Fibroblast of villous mesenchyme (primary cell): ENCODE measurements around the gene LEKR1. TPM values are rescaled to one million over a fixed set of nuclear protein-coding genes. Genes with fewer than 3 reads are reported as not detected.
A peak's percentile ranks its signal among the peaks of the same experiment; 100 is the strongest.
"Not testable (repeated sequence)": the region's sequence is repeated elsewhere in the genome, so short reads cannot be mapped to it uniquely, and the experiment has no call there.

Experiments
- DNase-seq: peaks from one replicate; pipeline ENCODE4 v3.0.0-alpha.2; 2010; ENCODE audit warnings: low read depth
- H3K4me3 ChIP-seq: 2 replicates; pipeline ENCODE4 v1.5.1; 2011; ENCODE audit warnings: low read depth, mild to moderate bottlenecking, low read length
- total RNA-seq: library from RNA; depleted of rRNA; stranded (reverse); fragments of >200 nt; gene quantifications from 2 replicates; pipeline ENCODE4 v1.2.3, GENCODE V29; 2012
- TF ChIP-seq, protein P1 (sequence below): IDR thresholded peaks from 2 replicates; pipeline ENCODE4 v1.5.1; 2012; ENCODE audit warnings: low read depth, mild to moderate bottlenecking, low read length; ENCODE audit not compliant: insufficient read depth

Gene LEKR1
- total RNA-seq, 1 donor, result 0.86 TPM

DNA sequence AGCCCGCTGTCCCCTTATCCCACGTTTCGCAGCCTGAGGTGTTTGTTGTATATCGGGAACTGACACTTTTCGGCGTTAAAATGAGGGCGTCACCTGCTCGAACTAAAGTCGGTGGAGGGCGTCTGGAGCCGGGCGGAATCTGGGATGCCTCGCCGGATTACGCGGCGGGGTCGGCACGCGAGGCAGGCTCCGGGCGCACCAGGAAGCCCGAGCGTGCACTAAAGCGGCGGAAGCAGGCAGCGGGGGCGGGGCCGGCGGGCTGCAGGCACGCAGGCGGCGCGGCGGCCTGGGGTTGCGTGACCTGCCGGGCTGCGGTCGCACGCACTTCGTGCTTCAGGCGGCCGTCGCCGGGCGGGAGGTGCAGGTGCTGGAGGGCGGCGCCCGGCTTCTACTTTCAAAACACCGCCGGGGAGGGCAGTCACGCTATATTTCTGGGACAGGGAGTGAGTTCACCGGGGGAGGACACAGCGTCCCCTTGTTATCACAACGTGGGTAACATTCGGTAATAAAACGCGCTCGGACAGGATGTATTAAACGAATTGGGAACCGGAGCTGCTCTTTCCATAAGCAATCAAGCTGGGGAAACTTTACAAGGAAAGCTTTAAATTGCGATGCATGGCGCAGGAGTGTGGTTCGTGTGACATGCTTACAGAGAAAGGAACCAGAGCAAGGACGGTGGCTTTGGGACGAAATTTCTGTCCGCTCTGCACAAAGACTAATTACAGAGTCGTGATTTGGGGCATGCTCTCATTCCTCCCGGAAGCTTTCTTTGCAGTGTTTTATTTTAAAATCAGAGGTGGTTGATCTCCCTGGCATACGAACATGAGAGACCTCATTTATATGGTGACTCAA, 9.1 kb upstream of the LEKR1 start:
- peak; percentile 92 for DNase-seq
- peak overlapping the region; percentile 59 for H3K4me3 ChIP-seq
- TF ChIP-seq, protein P1, sequence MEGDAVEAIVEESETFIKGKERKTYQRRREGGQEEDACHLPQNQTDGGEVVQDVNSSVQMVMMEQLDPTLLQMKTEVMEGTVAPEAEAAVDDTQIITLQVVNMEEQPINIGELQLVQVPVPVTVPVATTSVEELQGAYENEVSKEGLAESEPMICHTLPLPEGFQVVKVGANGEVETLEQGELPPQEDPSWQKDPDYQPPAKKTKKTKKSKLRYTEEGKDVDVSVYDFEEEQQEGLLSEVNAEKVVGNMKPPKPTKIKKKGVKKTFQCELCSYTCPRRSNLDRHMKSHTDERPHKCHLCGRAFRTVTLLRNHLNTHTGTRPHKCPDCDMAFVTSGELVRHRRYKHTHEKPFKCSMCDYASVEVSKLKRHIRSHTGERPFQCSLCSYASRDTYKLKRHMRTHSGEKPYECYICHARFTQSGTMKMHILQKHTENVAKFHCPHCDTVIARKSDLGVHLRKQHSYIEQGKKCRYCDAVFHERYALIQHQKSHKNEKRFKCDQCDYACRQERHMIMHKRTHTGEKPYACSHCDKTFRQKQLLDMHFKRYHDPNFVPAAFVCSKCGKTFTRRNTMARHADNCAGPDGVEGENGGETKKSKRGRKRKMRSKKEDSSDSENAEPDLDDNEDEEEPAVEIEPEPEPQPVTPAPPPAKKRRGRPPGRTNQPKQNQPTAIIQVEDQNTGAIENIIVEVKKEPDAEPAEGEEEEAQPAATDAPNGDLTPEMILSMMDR, result peak; percentile 2

- TF ChIP-seq, protein P1, result no peak
- peak; percentile 73 for DNase-seq
- H3K4me3 ChIP-seq, result peak overlapping the region; percentile 59
Measured at GRCh38 chr3:156817646-156818272, 8.4 kb upstream of the LEKR1 start.

GRCh38 chr3:156818273-156818651, 7.9 kb upstream of the LEKR1 start:
- no peak overlapping the region for H3K4me3 ChIP-seq
- no peak for DNase-seq
- TF ChIP-seq, protein P1, result no peak

- no peak overlapping the region for H3K4me3 ChIP-seq
- DNase-seq, result peak; percentile 72
- TF ChIP-seq, protein P1, result no peak
Measured at GRCh38 chr3:156818890-156819289, 7.3 kb upstream of the LEKR1 start.

- peak; percentile 57 for DNase-seq
- no peak overlapping the region for H3K4me3 ChIP-seq
- TF ChIP-seq, protein P1, result no peak
Measured at GRCh38 chr3:156819842-156820691, 6.1 kb upstream of the LEKR1 start.

DNA sequence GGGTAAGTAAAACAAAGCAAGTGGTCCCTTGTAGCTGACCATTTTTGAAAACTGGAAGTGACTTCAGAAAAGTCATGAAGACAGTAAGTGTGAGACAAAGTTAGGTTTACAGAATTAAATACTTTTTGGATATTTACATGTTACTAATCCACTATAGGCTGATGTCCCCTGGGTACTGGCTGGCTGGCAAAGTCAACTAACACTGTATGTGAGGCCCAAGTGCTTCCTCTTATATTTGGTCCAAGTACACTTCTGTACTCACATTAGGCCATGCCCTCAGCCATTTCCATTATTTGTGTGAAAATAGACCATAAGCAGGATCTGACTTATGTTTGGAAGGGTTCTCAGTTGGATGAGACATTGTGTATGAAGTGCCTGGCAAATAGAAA, 5.5 kb upstream of the LEKR1 start:
- DNase-seq, result no peak
- TF ChIP-seq, protein P1, result no peak
- no peak overlapping the region for H3K4me3 ChIP-seq

GRCh38 chr3:156822626-156823260, 3.4 kb upstream of the LEKR1 start:
- not testable (repeated sequence) for H3K4me3 ChIP-seq, DNase-seq
